ENCODE measurements around the gene SFPQ.

DNA sequence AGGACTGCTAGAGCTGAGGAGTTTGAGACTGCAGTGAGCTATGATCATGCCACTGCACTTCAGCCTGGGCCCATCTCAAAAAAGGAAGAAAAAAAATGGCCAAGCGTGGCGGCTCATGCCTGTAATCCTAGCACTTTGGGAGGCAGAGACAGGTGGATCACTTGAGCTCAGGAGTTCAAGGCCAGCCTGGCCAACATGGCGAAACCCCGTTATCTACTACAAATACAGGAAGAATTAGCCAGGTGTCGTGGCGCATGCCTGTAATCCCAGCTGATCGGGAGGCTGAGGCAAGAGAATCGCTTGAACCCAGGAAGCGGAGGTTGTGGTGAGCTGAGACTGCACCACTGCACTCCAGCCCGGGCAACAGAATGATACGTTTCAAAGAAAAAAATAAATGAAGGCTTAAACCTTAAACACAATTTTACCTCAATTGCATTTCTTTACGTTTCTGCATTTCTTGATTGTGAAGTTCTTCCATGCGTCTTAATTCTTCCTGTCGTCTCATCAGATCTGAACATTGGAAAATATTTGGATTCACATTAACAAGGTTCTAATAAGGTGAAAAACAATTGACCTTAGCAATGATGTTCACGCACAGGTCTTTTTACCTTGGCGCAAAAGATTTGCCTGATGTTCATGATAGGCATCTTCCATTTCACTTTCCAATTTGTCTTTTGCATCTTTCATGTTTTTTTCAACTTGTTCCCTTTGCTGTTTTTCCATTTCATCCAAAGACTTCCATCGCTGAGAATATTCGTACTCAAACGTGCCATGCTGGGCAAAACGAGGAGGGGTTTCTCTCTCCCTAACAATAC, 4.2 kb downstream of the SFPQ start:
- TF ChIP-seq, protein P1, sequence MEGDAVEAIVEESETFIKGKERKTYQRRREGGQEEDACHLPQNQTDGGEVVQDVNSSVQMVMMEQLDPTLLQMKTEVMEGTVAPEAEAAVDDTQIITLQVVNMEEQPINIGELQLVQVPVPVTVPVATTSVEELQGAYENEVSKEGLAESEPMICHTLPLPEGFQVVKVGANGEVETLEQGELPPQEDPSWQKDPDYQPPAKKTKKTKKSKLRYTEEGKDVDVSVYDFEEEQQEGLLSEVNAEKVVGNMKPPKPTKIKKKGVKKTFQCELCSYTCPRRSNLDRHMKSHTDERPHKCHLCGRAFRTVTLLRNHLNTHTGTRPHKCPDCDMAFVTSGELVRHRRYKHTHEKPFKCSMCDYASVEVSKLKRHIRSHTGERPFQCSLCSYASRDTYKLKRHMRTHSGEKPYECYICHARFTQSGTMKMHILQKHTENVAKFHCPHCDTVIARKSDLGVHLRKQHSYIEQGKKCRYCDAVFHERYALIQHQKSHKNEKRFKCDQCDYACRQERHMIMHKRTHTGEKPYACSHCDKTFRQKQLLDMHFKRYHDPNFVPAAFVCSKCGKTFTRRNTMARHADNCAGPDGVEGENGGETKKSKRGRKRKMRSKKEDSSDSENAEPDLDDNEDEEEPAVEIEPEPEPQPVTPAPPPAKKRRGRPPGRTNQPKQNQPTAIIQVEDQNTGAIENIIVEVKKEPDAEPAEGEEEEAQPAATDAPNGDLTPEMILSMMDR (IDR thresholded peaks at IDR 0.05; ENCODE audit: poor library complexity) = no peak
- no peak for TF ChIP-seq EZH2 (IDR thresholded peaks at IDR 0.05; ENCODE audit: borderline replicate concordance)
- TF ChIP-seq EZH2phosphoT487 (IDR thresholded peaks at IDR 0.05; ENCODE audit: low read depth, severe bottlenecking, unreplicated experiment) = no peak
